OCI-LY1 (cell line): ENCODE data around the gene CYP4F2.
"Not testable (repeated sequence)": the region's sequence is repeated elsewhere in the genome, so short reads cannot be mapped to it uniquely, and the experiment has no call there.

Source experiments
- H2AFZ ChIP-seq: fragments of 200-600 bp; sonication (generic), shearing (Covaris generic); 2 replicates; pipeline ENCODE4 v1.6.0; 2014; ENCODE audit warnings: antibody characterized with exemption, mild to moderate bottlenecking, low read length
- H3F3A ChIP-seq: fragments of 200-600 bp; sonication (generic), shearing (Covaris generic); 2 replicates; pipeline ENCODE4 v1.6.0; 2014; ENCODE audit warnings: mild to moderate bottlenecking, antibody characterized with exemption, low read length, moderate library complexity; ENCODE audit not compliant: insufficient read depth
- H3K27ac ChIP-seq: fragments of 200-600 bp; sonication (generic); 2 replicates; pipeline ENCODE4 v1.5.1; 2014; ENCODE audit warnings: low read length, mixed run types, mild to moderate bottlenecking, low read depth; ENCODE audit not compliant: poor library complexity, severe bottlenecking
- H3K27me3 ChIP-seq: fragments of 200-600 bp; sonication (generic); 2 replicates; pipeline ENCODE4 v1.6.0; 2014; ENCODE audit warnings: antibody characterized with exemption, mild to moderate bottlenecking, low read length, moderate library complexity; ENCODE audit not compliant: insufficient read depth
- H3K36me3 ChIP-seq: fragments of 200-600 bp; sonication (generic); 2 replicates; pipeline ENCODE4 v1.6.1; 2014; ENCODE audit warnings: mild to moderate bottlenecking, antibody characterized with exemption, low read length, moderate library complexity, mixed read lengths; ENCODE audit not compliant: insufficient read depth
- H3K4me1 ChIP-seq: fragments of 200-600 bp; sonication (generic); 2 replicates; pipeline ENCODE4 v1.5.1; 2014; ENCODE audit warnings: mild to moderate bottlenecking, low read length, moderate library complexity; ENCODE audit not compliant: insufficient read depth, severe bottlenecking
- H3K4me2 ChIP-seq: fragments of 200-600 bp; sonication (generic), shearing (Covaris generic); 2 replicates; pipeline ENCODE4 v1.6.1; 2014; ENCODE audit warnings: low read length
- H3K4me3 ChIP-seq: fragments of 200-600 bp; sonication (generic); 2 replicates; pipeline ENCODE4 v1.5.1; 2014; ENCODE audit warnings: low read length, low read depth, mild to moderate bottlenecking, mixed read lengths; ENCODE audit not compliant: poor library complexity, severe bottlenecking
- H3K79me2 ChIP-seq: fragments of 200-600 bp; shearing (Covaris generic); 2 replicates; pipeline ENCODE4 v1.6.1; 2016; ENCODE audit warnings: mixed run types, low read length, mixed read lengths; ENCODE audit not compliant: insufficient read depth
- H3K9ac ChIP-seq: fragments of 200-600 bp; sonication (generic), shearing (Covaris generic); 2 replicates; pipeline ENCODE4 v1.6.1; 2014; ENCODE audit warnings: mild to moderate bottlenecking, low read length, mixed read lengths
- H3K9me2 ChIP-seq: fragments of 200-600 bp; sonication (generic), shearing (Covaris generic); 2 replicates; pipeline ENCODE4 v1.6.1; 2014; ENCODE audit warnings: low read depth, mild to moderate bottlenecking, low read length, mixed read lengths
- H3K9me3 ChIP-seq: fragments of 200-600 bp; shearing (Covaris generic); 2 replicates; pipeline ENCODE4 v1.6.1; 2014; ENCODE audit warnings: low read length, mixed read lengths
- H4K20me1 ChIP-seq: fragments of 200-600 bp; sonication (generic), shearing (Covaris generic); 2 replicates; pipeline ENCODE4 v1.6.0; 2016; ENCODE audit warnings: mild to moderate bottlenecking, low read length; ENCODE audit not compliant: insufficient read depth
- CTCF ChIP-seq: fragments of 200-600 bp; sonication (generic), shearing (Covaris generic); IDR thresholded peaks from 2 replicates; pipeline ENCODE4 v1.5.1; 2017; ENCODE audit warnings: mild to moderate bottlenecking, antibody characterized with exemption, low read length, moderate library complexity, mixed read lengths
- EZH2 ChIP-seq: fragments of 200-600 bp; sonication (generic), shearing (Covaris generic); IDR thresholded peaks from 2 replicates; pipeline ENCODE4 v1.8.0; 2017; ENCODE audit warnings: borderline replicate concordance, mixed run types, mild to moderate bottlenecking, antibody characterized with exemption, low read length, moderate library complexity, mixed read lengths

Gene CYP4F2

DNA sequence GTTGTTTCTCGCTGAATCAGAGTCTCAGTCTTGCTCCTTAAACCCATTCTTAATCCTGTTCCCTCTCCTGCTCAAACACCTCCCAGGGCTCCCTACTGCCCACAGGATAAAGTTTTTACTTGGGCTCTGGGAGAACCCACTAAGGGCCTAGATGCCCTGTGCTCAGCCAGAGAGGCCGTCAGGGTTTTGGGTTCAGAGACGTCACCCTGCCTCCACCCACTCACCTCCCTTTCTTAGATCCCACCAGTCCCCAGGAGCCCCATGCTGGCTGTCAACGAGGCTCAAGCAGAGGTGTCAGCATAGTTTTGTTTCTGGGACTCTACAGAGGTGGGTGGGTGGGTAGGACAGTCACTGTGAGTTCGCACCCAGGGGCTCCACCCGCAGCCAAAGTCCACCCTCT lies 15.5 kb upstream of the CYP4F2 start:
- no peak overlapping the region for H2AFZ ChIP-seq
- H3K36me3 ChIP-seq, result no peaks in the 10 kb centered on the region
- H3K9me2 ChIP-seq, result no peaks in the 10 kb centered on the region
- H3K9me3 ChIP-seq, result no peaks in the 10 kb centered on the region
- TF ChIP-seq CTCF (no peak), EZH2 (no peak)
- no peaks in the 10 kb centered on the region for H3K27me3 ChIP-seq
- no peaks in the 10 kb centered on the region for H3F3A ChIP-seq
- no peak overlapping the region for H3K4me2 ChIP-seq
- no peaks in the 10 kb centered on the region for H4K20me1 ChIP-seq
- no peaks in the 10 kb centered on the region for H3K4me1 ChIP-seq
- H3K9ac ChIP-seq, result no peak overlapping the region
- H3K27ac ChIP-seq, result no peak overlapping the region
- H3K4me3 ChIP-seq, result no peak overlapping the region
- no peaks in the 10 kb centered on the region for H3K79me2 ChIP-seq

- no peaks in the 10 kb centered on the region for H3K9me3 ChIP-seq
- no peak overlapping the region for H3K9ac ChIP-seq
- H4K20me1 ChIP-seq, result no peaks in the 10 kb centered on the region
These were observed 13.8 kb upstream of the CYP4F2 start for GRCh38 chr19:15911599-15912235.

GRCh38 chr19:15905026-15905425 lies 7.2 kb upstream of the CYP4F2 start:
- H3K4me2 ChIP-seq, result no peak overlapping the region
- no peaks in the 10 kb centered on the region for H3K9me2 ChIP-seq
- H3F3A ChIP-seq, result no peaks in the 10 kb centered on the region
- H3K4me1 ChIP-seq, result no peaks in the 10 kb centered on the region
- H3K36me3 ChIP-seq, result no peaks in the 10 kb centered on the region
- TF ChIP-seq EZH2, result no peak
- TF ChIP-seq CTCF, result no peak
- no peak overlapping the region for H2AFZ ChIP-seq
- H3K27ac ChIP-seq, result no peak overlapping the region
- no peak overlapping the region for H3K9ac ChIP-seq
- H4K20me1 ChIP-seq, result no peaks in the 10 kb centered on the region
- no peaks in the 10 kb centered on the region for H3K79me2 ChIP-seq
- H3K9me3 ChIP-seq, result no peaks in the 10 kb centered on the region
- no peak overlapping the region for H3K4me3 ChIP-seq
- no peaks in the 10 kb centered on the region for H3K27me3 ChIP-seq

More at GRCh38 chr19:15911599-15912235, 13.8 kb upstream of the CYP4F2 start:
- TF ChIP-seq EZH2 (no peak), CTCF (no peak)
- Histone ChIP-seq H3K27ac (no peak overlapping the region), H2AFZ (no peak overlapping the region), H3K79me2 (no peaks in the 10 kb centered on the region), H3F3A (no peaks in the 10 kb centered on the region), H3K27me3 (no peaks in the 10 kb centered on the region), H3K4me1 (no peaks in the 10 kb centered on the region), H3K4me3 (no peak overlapping the region), H3K36me3 (no peaks in the 10 kb centered on the region), H3K4me2 (no peak overlapping the region), H3K9me2 (no peaks in the 10 kb centered on the region)

DNA sequence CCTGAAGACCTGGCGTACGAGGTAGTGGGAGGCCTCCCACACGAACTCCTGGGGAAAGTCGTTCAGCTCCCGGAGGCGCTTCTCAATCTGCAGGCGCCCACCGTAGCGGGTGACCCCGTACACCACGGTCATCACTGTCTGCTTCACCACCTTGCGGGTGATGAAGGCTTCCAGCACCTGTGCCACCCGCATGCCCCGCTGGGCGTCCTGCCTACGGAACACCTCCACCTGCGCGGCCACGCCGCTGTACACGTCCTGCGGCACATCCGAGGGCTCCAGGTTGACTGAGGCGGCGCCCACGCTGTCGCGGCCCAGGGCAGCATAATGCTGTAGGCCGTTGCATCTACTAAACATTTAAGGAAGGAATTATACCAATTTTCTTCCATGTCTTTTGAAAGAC lies 5.0 kb upstream of the CYP4F2 start:
- not testable (repeated sequence) for H3K4me3 ChIP-seq, H3K4me2 ChIP-seq, H3K4me1 ChIP-seq, H3K36me3 ChIP-seq, H3K79me2 ChIP-seq, H3K9me3 ChIP-seq, H3K27ac ChIP-seq, H3F3A ChIP-seq, H3K27me3 ChIP-seq, H3K9ac ChIP-seq, H3K9me2 ChIP-seq, H4K20me1 ChIP-seq, H2AFZ ChIP-seq
